Activated naive CD8-positive, alpha-beta T cell treated with anti-CD3 and anti-CD28 coated beads, Interleukin-2, amount 10 ng/mL, durations not matched to agents 7 days and 5 days (primary cell): ENCODE measurements around the gene CDKN2AIPNL. TPM values are rescaled to one million over a fixed set of nuclear protein-coding genes. Genes with fewer than 3 reads are reported as not detected.

ENCODE experiments used
- ATAC-seq: fragments of 150-1000 bp; cut with Tn5 transposase; one replicate; pipeline ENCODE4 v1.10.0; 2021; ENCODE audit warnings: low read depth, moderate library complexity
- POLR2A ChIA-PET: fragments of 350-600 bp; sonication (Branson Sonifier 250); formaldehyde crosslinking; loops from one replicate; lab custom pipeline; 2021; ENCODE audit warnings: antibody characterized with exemption; lab: Charles Lee
- DNase-seq: peaks from one replicate; pipeline ENCODE4 v3.0.0; 2021
- H3K27ac Mint-ChIP-seq: one replicate; pipeline ENCODE4 v1.8.0; 2022; ENCODE audit warnings: mild to moderate bottlenecking, mixed read lengths
- H3K27me3 Mint-ChIP-seq: one replicate; pipeline ENCODE4 v1.8.0; 2022; ENCODE audit warnings: mild to moderate bottlenecking, moderate library complexity, mixed read lengths
- H3K36me3 Mint-ChIP-seq: one replicate; pipeline ENCODE4 v1.8.0; 2021; ENCODE audit warnings: mild to moderate bottlenecking, mixed read lengths
- H3K4me1 Mint-ChIP-seq: one replicate; pipeline ENCODE4 v1.8.0; 2021; ENCODE audit warnings: mixed read lengths
- H3K4me3 Mint-ChIP-seq: one replicate; pipeline ENCODE4 v1.8.0; 2022; ENCODE audit warnings: mild to moderate bottlenecking, moderate library complexity, mixed read lengths
- H3K9me3 Mint-ChIP-seq: one replicate; pipeline ENCODE4 v1.8.0; 2021; ENCODE audit warnings: mixed read lengths
- total RNA-seq, 2 experiments: library from RNA; stranded (reverse); gene quantifications; one replicate each; pipeline ENCODE4 v1.2.3, GENCODE V29; 2021

Gene CDKN2AIPNL, protein sequence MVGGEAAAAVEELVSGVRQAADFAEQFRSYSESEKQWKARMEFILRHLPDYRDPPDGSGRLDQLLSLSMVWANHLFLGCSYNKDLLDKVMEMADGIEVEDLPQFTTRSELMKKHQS
- total RNA-seq = 10 to 100 TPM; 22.3 to 23.4 TPM

DNA sequence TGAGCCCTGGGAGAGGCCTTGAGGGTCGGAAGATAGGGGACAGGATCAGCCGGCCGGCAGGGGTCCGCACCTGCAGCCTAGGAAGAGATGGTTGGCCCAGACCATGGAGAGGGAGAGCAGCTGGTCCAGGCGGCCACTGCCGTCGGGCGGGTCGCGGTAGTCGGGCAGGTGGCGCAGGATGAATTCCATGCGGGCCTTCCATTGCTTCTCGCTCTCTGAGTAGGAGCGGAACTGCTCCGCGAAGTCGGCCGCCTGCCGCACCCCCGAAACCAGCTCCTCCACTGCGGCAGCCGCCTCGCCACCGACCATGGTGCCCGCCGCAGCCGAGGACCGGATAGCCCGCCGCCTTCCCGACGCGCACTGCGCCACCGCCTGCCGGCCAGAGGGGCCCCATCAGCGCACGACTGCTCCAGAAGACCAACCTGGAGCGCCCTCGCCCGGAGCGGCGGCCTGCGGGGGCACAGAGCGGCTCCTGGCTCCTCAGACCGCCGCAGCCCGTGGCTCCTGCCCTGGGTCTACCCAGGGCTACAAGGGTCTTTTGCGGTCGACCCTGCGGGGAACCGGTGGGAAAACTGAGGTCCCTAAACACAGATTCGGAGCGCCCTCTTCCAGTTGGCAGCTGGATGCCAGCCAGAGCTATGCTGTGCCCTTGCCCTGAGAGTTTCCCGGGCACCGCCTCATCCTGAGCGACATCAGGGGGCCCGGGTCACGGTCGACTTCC is at the start of gene CDKN2AIPNL:
Gene CDKN2AIPNL, minus strand, starts transcription at position 336 of the 721 bp plus-strand sequence. Its CDS starts 27 bp downstream, at position 309.
- peak; percentile 92 for DNase-seq
- peak within 1 kb of the TSS; percentile 93 for H3K4me3 Mint-ChIP-seq
- H3K27me3 Mint-ChIP-seq = no peaks in the 10 kb centered on the region
- POLR2A ChIA-PET = interaction anchor here (0.6 to 4.9 kb wide), 19 partner anchors 11 to 176 kb away, joined by 3 to 67 read pairs (median 4); partner anchors contain the start of genes JADE2 and UBE2B
- H3K4me1 Mint-ChIP-seq = peaks cover 26% of the 10 kb centered on the region
- no peaks in the 10 kb centered on the region for H3K9me3 Mint-ChIP-seq
- peak within 1 kb of the TSS; percentile 88 for H3K27ac Mint-ChIP-seq
- peaks cover 4% of the 10 kb centered on the region for H3K36me3 Mint-ChIP-seq
- ATAC-seq = peak; percentile 100

DNA sequence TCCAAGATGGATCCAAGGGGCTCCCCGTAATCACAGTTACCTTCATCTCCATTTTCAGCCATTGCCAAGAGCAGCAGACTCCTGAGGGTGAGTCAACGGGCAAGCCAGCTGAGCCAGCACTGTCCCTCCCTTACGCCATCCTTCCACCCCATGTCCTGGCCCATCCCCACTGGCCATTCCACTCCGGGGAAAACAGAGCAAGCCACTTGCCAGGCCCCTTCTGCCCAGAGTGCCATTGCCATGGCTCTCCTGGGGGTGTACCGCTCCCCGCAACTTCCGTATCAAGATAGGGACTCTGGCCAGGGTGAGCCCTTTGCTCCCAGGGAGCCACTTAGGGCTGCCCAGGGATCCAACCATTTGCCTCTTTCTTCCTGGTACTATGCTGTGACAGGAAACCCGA is 48.9 kb upstream of the CDKN2AIPNL start:
- Mint-ChIP-seq H3K27ac (no peak overlapping the region), H3K27me3 (peaks cover 7% of the 10 kb centered on the region), H3K36me3 (no peaks in the 10 kb centered on the region), H3K4me1 (peaks cover 5% of the 10 kb centered on the region), H3K4me3 (no peak overlapping the region), H3K9me3 (no peaks in the 10 kb centered on the region)
- POLR2A ChIA-PET = no interaction called here
- no peak for DNase-seq
- no peak for ATAC-seq

- no peak overlapping the region for H3K4me3 Mint-ChIP-seq
- ATAC-seq (no peak), DNase-seq (no peak)
- H3K4me1 Mint-ChIP-seq = peaks cover 3% of the 10 kb centered on the region
- POLR2A ChIA-PET = interaction anchor here (0.7 kb wide), 1 partner anchor 84 kb away, joined by 6 read pairs; no protein-coding TSS in a partner anchor
- peaks cover 7% of the 10 kb centered on the region for H3K27me3 Mint-ChIP-seq
- no peaks in the 10 kb centered on the region for H3K9me3 Mint-ChIP-seq
- H3K36me3 Mint-ChIP-seq = no peaks in the 10 kb centered on the region
- H3K27ac Mint-ChIP-seq = no peak overlapping the region
These were observed 47.8 kb upstream of the CDKN2AIPNL start for GRCh38 chr5:134459491-134459890.

- no peaks in the 10 kb centered on the region for H3K9me3 Mint-ChIP-seq
- DNase-seq (no peak), ATAC-seq (no peak)
- peaks cover 2% of the 10 kb centered on the region for H3K4me1 Mint-ChIP-seq
- no peaks in the 10 kb centered on the region for H3K36me3 Mint-ChIP-seq
- POLR2A ChIA-PET = no interaction called here
- H3K27me3 Mint-ChIP-seq = peaks cover 6% of the 10 kb centered on the region
- no peak overlapping the region for H3K4me3 Mint-ChIP-seq
- H3K27ac Mint-ChIP-seq = no peak overlapping the region
These were observed 47.3 kb upstream of the CDKN2AIPNL start for GRCh38 chr5:134459010-134459403.

DNA sequence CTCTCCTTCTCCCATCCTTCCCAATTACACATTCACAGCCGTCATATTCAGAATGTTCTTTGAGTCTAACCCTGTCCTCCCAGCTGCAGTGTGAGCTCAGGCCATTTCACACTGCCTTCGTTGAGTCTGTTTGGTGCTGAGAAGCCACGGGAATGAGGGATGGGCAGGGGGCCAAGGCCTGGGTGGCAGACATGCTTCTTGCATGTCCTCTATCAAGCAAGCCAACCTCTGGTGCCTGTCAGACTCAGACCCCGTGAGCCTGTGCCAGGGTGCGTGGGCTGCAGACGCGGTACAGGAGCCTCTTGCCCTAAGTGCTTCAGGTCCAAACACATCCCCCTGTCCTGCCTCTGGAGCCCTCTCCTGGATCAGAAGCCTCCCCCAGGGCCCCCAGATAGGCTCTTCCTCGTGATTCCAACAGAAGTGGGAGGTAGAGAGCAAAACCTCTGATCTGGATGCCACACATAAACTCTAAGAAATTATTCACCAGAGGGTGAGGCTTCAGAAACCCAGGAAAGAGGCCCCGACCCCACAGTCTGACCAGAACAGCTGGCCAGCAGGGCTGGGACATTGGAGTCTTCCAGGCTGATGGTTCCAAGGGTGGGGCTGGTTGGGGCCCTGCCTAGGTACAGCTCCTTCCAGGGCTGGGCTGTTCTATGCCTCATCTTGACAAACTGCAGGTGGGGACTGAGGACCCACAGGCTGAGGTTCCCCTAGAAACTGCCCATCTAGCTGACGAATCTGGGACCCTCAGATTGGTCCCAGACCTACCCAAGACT is 46.7 kb upstream of the CDKN2AIPNL start:
- no peak for DNase-seq
- Mint-ChIP-seq H3K27ac (no peak overlapping the region), H3K36me3 (no peaks in the 10 kb centered on the region), H3K27me3 (peaks cover 8% of the 10 kb centered on the region), H3K9me3 (no peaks in the 10 kb centered on the region), H3K4me3 (no peak overlapping the region), H3K4me1 (no peaks in the 10 kb centered on the region)
- POLR2A ChIA-PET = no interaction called here
- no peak for ATAC-seq

DNA sequence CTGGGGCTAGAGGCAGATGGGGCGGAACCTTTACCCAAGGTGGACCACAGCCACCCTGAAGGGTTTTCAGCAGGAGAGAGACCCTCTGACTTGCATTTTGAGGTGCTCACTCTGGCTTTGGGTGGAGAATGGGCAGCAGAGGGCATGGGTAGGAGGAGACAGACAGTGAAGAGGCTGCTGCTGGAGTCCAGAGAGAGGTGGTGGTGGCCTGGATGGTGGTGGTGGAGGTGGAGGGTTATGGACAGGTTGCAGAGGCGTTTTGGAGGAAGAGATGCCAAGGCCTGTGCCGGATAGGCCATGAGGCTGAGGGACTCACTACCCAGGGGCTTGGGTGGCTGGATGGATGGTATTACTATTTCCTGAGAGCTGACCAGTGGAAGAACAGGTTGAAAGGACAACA is 46.1 kb upstream of the CDKN2AIPNL start:
- no peaks in the 10 kb centered on the region for H3K9me3 Mint-ChIP-seq
- ATAC-seq = no peak

DNA sequence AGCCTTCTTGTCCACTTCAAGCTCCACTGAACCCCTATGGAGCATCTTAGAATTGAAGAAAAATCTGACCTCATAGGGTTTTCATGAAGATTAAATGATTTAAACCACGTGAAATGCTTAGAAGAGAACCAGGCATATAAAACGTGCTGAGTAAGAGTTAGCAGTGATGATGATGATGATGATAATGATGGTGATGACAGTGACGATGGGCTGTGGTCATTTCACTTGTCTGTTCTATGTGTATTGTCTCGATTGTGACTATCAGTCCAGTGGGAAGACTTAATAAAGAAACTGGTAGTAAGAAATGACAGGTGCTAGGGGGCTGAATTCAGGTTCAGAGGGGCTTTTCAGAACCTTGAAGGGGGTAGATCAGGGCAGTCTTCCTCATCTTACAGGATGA is 45.1 kb upstream of the CDKN2AIPNL start:
- Mint-ChIP-seq H3K4me3 (no peak overlapping the region), H3K9me3 (no peaks in the 10 kb centered on the region), H3K36me3 (no peaks in the 10 kb centered on the region), H3K27ac (no peak overlapping the region), H3K27me3 (peaks cover 8% of the 10 kb centered on the region), H3K4me1 (no peaks in the 10 kb centered on the region)
- ATAC-seq (no peak), DNase-seq (no peak)
- POLR2A ChIA-PET = no interaction called here

More for the DNA sequence above, 46.1 kb upstream of the CDKN2AIPNL start:
- no peak for DNase-seq
- H3K27ac Mint-ChIP-seq = no peak overlapping the region
- peaks cover 8% of the 10 kb centered on the region for H3K27me3 Mint-ChIP-seq
- no peak overlapping the region for H3K4me3 Mint-ChIP-seq
- H3K36me3 Mint-ChIP-seq = no peaks in the 10 kb centered on the region
- no peaks in the 10 kb centered on the region for H3K4me1 Mint-ChIP-seq
- POLR2A ChIA-PET = no interaction called here

DNA sequence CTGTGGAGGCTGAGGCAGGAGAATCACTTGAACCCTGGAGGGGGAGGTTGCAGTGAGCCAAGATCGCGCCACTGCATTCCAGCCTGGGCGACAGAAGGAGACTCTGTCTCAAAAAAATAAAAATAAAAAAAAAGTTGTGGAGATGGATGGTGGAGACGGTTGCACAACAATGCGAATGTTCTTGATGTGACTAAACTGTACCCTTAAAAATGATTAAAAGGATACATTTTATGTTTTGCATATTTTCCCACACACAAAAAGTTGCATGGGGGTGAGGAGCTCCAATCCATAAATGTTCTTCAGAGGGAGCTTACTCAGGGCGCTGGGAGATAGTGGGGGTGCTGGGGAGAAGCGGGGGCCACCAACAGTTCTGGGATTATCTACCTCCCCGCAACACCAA is 43.8 kb upstream of the CDKN2AIPNL start:
- H3K36me3 Mint-ChIP-seq = no peaks in the 10 kb centered on the region
- DNase-seq = no peak
- H3K4me3 Mint-ChIP-seq = no peak overlapping the region
- H3K27me3 Mint-ChIP-seq = peaks cover 8% of the 10 kb centered on the region
- ATAC-seq = no peak
- H3K9me3 Mint-ChIP-seq = no peaks in the 10 kb centered on the region
- POLR2A ChIA-PET = no interaction called here
- no peak overlapping the region for H3K27ac Mint-ChIP-seq
- peaks cover under 1% of the 10 kb centered on the region for H3K4me1 Mint-ChIP-seq

- ATAC-seq (no peak), DNase-seq (no peak)
- H3K4me3 Mint-ChIP-seq = no peak overlapping the region
- H3K27ac Mint-ChIP-seq = no peak overlapping the region
- H3K36me3 Mint-ChIP-seq = no peaks in the 10 kb centered on the region
- POLR2A ChIA-PET = interaction anchor here (1.0 kb wide), 1 partner anchor 12 kb away, joined by 3 read pairs; no protein-coding TSS in a partner anchor
- H3K4me1 Mint-ChIP-seq = peaks cover 4% of the 10 kb centered on the region
- H3K27me3 Mint-ChIP-seq = peaks cover 8% of the 10 kb centered on the region
- H3K9me3 Mint-ChIP-seq = no peaks in the 10 kb centered on the region
These were observed 41.3 kb upstream of the CDKN2AIPNL start for GRCh38 chr5:134453016-134453415.

DNA sequence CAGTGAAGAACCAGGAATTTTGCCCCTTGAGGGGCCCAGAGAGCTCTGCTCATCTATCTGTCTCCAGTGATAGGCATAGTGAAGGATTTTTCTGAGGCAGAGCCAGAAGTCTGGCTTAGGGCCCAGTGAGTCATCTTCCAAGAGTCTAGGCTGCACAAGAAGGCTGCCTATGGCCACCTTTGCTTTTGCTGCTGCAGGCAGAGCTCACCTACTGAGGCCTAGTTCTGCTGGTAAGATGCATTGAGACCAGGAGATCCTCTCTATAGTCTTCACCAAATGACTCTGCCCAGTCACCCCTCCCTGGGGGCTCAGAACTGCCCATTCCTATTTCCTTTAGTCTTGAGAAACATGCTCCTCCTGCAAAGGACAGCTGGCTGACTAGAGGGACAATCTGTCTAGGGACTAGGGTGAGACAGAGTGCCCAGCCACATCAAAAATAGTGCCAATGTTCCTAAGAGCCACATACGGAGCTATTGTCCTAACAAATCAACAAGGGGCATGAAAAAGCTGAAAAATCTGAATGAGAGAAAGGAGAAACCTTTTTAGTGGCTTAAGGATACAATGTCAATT is 40.3 kb upstream of the CDKN2AIPNL start:
- ATAC-seq = no peak
- no peak for DNase-seq
- POLR2A ChIA-PET = interaction anchor here (0.6 kb wide), 1 partner anchor 41 kb away, joined by 5 read pairs; the partner anchor contains the start of gene CDKN2AIPNL
- no peak overlapping the region for H3K27ac Mint-ChIP-seq
- H3K4me3 Mint-ChIP-seq = no peak overlapping the region
- H3K36me3 Mint-ChIP-seq = no peaks in the 10 kb centered on the region
- peaks cover 2% of the 10 kb centered on the region for H3K27me3 Mint-ChIP-seq
- H3K4me1 Mint-ChIP-seq = peaks cover 6% of the 10 kb centered on the region
- H3K9me3 Mint-ChIP-seq = no peaks in the 10 kb centered on the region

GRCh38 chr5:134451225-134451935 is 39.7 kb upstream of the CDKN2AIPNL start:
- Mint-ChIP-seq H3K4me3 (no peak overlapping the region), H3K4me1 (peaks cover 6% of the 10 kb centered on the region), H3K9me3 (no peaks in the 10 kb centered on the region), H3K27ac (no peak overlapping the region), H3K36me3 (no peaks in the 10 kb centered on the region), H3K27me3 (peaks cover 2% of the 10 kb centered on the region)
- DNase-seq (no peak), ATAC-seq (no peak)
- POLR2A ChIA-PET = interaction anchor here (1.2 kb wide), 1 partner anchor 16 kb away, joined by 3 read pairs; no protein-coding TSS in a partner anchor

DNA sequence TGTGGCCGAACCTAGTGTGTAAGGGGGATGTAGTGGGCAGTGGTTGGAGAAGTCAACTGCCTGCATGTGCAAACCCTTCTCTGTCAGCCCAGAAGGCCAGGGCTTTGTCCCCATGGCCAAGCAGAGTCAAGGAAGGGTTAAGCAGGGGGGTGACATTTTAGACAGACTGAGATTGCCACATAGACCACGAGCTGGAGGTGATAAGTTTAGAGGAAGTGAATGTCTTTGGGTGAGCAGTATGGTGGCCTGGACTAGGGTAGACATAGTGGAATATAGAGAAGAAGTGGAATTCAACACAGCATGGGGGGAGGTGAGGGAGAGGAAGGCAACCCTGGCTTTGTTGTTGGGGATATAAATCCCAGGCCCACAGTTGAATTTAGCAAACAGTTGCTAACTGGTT is 38.7 kb upstream of the CDKN2AIPNL start:
- peaks cover 2% of the 10 kb centered on the region for H3K27me3 Mint-ChIP-seq
- H3K36me3 Mint-ChIP-seq = no peaks in the 10 kb centered on the region
- H3K4me3 Mint-ChIP-seq = no peak overlapping the region
- no peak overlapping the region for H3K27ac Mint-ChIP-seq
- no peaks in the 10 kb centered on the region for H3K9me3 Mint-ChIP-seq
- POLR2A ChIA-PET = interaction anchor here (1.2 kb wide), 1 partner anchor 17 kb away, joined by 3 read pairs; no protein-coding TSS in a partner anchor
- ATAC-seq (no peak), DNase-seq (no peak)
- H3K4me1 Mint-ChIP-seq = peaks cover 8% of the 10 kb centered on the region
